Breast epithelium (tissue), 3 donors: ENCODE measurements around the gene KIAA0753.

Experiments
- POLR2AphosphoS5 ChIP-seq, 3 donors: sonication (generic); formaldehyde crosslinking; IDR thresholded peaks; one replicate each; pipeline ENCODE4 v1.6.1; 2017; ENCODE audit warnings: antibody characterized with exemption in 3 of 3
- TF ChIP-seq, protein P1 (sequence below), 3 donors: fragments of 450-650 bp; IDR thresholded peaks; one replicate each; pipeline ENCODE4 v1.5.1; 2016 to 2017; ENCODE audit warnings: antibody characterized with exemption in 3 of 3, mild to moderate bottlenecking in 3 of 3, moderate library complexity in 3 of 3

GRCh38 chr17:6596941-6597340 is 43.6 kb downstream of the KIAA0753 start:
- no peak for TF ChIP-seq POLR2AphosphoS5 (IDR thresholded peaks at IDR 0.05)
- TF ChIP-seq, protein P1, sequence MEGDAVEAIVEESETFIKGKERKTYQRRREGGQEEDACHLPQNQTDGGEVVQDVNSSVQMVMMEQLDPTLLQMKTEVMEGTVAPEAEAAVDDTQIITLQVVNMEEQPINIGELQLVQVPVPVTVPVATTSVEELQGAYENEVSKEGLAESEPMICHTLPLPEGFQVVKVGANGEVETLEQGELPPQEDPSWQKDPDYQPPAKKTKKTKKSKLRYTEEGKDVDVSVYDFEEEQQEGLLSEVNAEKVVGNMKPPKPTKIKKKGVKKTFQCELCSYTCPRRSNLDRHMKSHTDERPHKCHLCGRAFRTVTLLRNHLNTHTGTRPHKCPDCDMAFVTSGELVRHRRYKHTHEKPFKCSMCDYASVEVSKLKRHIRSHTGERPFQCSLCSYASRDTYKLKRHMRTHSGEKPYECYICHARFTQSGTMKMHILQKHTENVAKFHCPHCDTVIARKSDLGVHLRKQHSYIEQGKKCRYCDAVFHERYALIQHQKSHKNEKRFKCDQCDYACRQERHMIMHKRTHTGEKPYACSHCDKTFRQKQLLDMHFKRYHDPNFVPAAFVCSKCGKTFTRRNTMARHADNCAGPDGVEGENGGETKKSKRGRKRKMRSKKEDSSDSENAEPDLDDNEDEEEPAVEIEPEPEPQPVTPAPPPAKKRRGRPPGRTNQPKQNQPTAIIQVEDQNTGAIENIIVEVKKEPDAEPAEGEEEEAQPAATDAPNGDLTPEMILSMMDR (IDR thresholded peaks at IDR 0.05), result no peak
